CD4-positive, alpha-beta T cell (primary cell): ENCODE measurements around the gene TRIM69. TPM values are rescaled to one million over a fixed set of nuclear protein-coding genes. Genes with fewer than 3 reads are reported as not detected.
"Not testable (repeated sequence)": the region's sequence is repeated elsewhere in the genome, so short reads cannot be mapped to it uniquely, and the experiment has no call there.

Source experiments
- ATAC-seq: fragments of 200-7000 bp; cut with Tn5 transposase; one replicate; pipeline ENCODE4 v1.10.0; 2022; ENCODE audit warnings: mild to moderate bottlenecking; ENCODE audit not compliant: poor library complexity
- CTCF ChIA-PET: fragments of 350-600 bp; sonication (Branson Sonifier 250); formaldehyde crosslinking; loops from one replicate; lab custom pipeline; 2021; ENCODE audit warnings: antibody characterized with exemption, inconsistent platforms; lab: Charles Lee
- POLR2A ChIA-PET: fragments of 350-600 bp; sonication (Branson Sonifier 250); formaldehyde crosslinking; loops from one replicate; lab custom pipeline; 2021; ENCODE audit warnings: antibody characterized with exemption, inconsistent platforms; lab: Charles Lee
- DNase-seq, 14 experiments: peaks; one replicate each; pipeline ENCODE4 v3.0.0-alpha.2; 2013 to 2020; ENCODE audit warnings: mixed read lengths in 2 of 14
- H3K27ac ChIP-seq, 2 donors: one replicate each; pipeline versions ENCODE4 v1.5.1 to v1.7.0; 2013; ENCODE audit warnings: low read length in 2 of 2, low read depth in 1 of 2, mild to moderate bottlenecking in 1 of 2
- H3K27me3 ChIP-seq, 2 experiments: 1 replicate in 1 of 2; 2 replicates in 1 of 2; pipeline versions ENCODE4 v1.6.1 to v1.7.0; 2013; ENCODE audit warnings: low read length in 2 of 2, control low read depth in 1 of 2, mild to moderate bottlenecking in 1 of 2, moderate library complexity in 1 of 2; ENCODE audit not compliant: insufficient read depth in 2 of 2, control insufficient read depth in 1 of 2
- H3K36me3 ChIP-seq: one replicate; pipeline ENCODE4 v1.6.1; 2013; ENCODE audit warnings: low read length, control low read depth; ENCODE audit not compliant: insufficient read depth
- H3K4me1 ChIP-seq: one replicate; pipeline ENCODE4 v1.6.1; 2013; ENCODE audit warnings: low read length, control low read depth; ENCODE audit not compliant: insufficient read depth
- H3K4me3 ChIP-seq: one replicate; pipeline ENCODE4 v1.5.1; 2013; ENCODE audit warnings: mild to moderate bottlenecking, low read length, moderate library complexity
- H3K9me3 ChIP-seq, 2 experiments: 1 replicate in 1 of 2; 2 replicates in 1 of 2; pipeline versions ENCODE4 v1.6.1 to v1.7.0; 2013; ENCODE audit warnings: low read length in 2 of 2, mild to moderate bottlenecking in 2 of 2, control low read depth in 1 of 2, moderate library complexity in 1 of 2; ENCODE audit not compliant: control insufficient read depth in 1 of 2, insufficient read depth in 1 of 2
- H3K27ac Mint-ChIP-seq: one replicate; pipeline ENCODE4 v1.8.0; 2020; ENCODE audit warnings: mixed read lengths
- H3K27me3 Mint-ChIP-seq: one replicate; pipeline ENCODE4 v1.8.0; 2021; ENCODE audit warnings: mixed read lengths
- H3K36me3 Mint-ChIP-seq: one replicate; pipeline ENCODE4 v1.8.0; 2021; ENCODE audit warnings: low read depth, mixed read lengths
- H3K4me1 Mint-ChIP-seq: one replicate; pipeline ENCODE4 v1.8.0; 2021; ENCODE audit warnings: low read depth, mixed read lengths
- H3K4me3 Mint-ChIP-seq: one replicate; pipeline ENCODE4 v1.8.0; 2020; ENCODE audit warnings: mild to moderate bottlenecking, mixed read lengths
- H3K9me3 Mint-ChIP-seq: one replicate; pipeline ENCODE4 v1.8.0; 2020; ENCODE audit warnings: mixed read lengths
- intact Hi-C, 2 experiments: fragments of 100-400 bp; cut with DNase I in 1 of 2; cut with micrococcal nuclease in 1 of 2; formaldehyde crosslinking; loops; one replicate each; pipeline versions ENCODE4 v1.15.1 to v1.9.0; 2023 to 2025; cut with DNase I, micrococcal nuclease
- total RNA-seq, 174 experiments: library from RNA in 2 of 174; stranded (reverse) in 2 of 174; gene quantifications; one replicate each; pipeline ENCODE4 v1.2.3 and lab custom pipeline; 2021 to 2026
- TF ChIP-seq, protein P1 (sequence below): fragments of 200-600 bp; IDR thresholded peaks from one replicate; pipeline ENCODE4 v1.8.0; 2022; ENCODE audit warnings: antibody characterized with exemption, mild to moderate bottlenecking

TRIM69 gene
- total RNA-seq, 2 experiments from 2014 or later = 6.2 to 9.8 TPM

DNA sequence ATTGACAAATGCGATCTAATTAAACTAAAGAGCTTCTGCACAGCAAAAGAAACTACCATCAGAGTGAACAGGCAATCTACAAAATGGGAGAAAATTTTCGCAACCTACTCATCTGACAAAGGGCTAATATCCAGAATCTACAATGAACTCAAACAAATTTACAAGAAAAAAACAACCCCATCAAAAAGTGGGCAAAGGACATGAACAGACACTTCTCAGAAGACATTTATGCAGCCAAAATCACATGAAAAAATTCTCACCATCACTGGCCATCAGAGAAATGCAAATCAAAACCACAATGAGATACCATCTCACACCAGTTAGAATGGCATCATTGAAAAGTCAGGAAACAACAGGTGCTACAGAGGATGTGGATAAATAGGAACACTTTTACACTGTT, 7.1 kb downstream of the TRIM69 start:
- POLR2A ChIA-PET, DNase-seq, intact Hi-C loops, H3K27ac Mint-ChIP-seq, H3K4me3 ChIP-seq, H3K36me3 Mint-ChIP-seq, H3K27me3 Mint-ChIP-seq, H3K9me3 Mint-ChIP-seq, H3K36me3 ChIP-seq, CTCF ChIA-PET, ATAC-seq, H3K27me3 ChIP-seq, H3K4me3 Mint-ChIP-seq, H3K9me3 ChIP-seq, H3K4me1 ChIP-seq, H3K27ac ChIP-seq: not testable (repeated sequence)
- H3K4me1 Mint-ChIP-seq = peaks cover 12% of the 10 kb centered on the region

- POLR2A ChIA-PET = no interaction called here
- H3K36me3 Mint-ChIP-seq = peaks cover 23% of the 10 kb centered on the region
These were observed 17.0 kb downstream of the TRIM69 start for GRCh38 chr15:44753345-44753744.

DNA sequence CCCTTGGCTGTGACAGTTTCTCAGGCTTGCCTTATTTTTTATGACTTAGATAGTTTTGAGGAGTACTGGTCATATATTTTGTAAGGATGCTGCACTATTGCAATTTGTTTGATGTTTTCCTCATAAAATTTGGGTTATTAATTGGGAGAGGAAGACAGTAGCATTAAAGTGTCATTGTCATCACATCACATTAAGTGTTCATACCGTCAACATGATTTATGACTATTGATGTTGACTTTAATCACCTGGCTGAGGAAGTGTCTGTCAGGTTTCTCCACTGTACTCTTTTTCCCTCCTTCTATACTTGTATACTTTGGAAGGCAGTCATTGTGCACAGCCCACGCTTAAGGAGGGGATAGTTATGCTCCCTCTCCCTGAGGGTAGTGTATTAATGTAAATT, 26.9 kb downstream of the TRIM69 start:
- DNase-seq = no peak
- TF ChIP-seq, protein P1, sequence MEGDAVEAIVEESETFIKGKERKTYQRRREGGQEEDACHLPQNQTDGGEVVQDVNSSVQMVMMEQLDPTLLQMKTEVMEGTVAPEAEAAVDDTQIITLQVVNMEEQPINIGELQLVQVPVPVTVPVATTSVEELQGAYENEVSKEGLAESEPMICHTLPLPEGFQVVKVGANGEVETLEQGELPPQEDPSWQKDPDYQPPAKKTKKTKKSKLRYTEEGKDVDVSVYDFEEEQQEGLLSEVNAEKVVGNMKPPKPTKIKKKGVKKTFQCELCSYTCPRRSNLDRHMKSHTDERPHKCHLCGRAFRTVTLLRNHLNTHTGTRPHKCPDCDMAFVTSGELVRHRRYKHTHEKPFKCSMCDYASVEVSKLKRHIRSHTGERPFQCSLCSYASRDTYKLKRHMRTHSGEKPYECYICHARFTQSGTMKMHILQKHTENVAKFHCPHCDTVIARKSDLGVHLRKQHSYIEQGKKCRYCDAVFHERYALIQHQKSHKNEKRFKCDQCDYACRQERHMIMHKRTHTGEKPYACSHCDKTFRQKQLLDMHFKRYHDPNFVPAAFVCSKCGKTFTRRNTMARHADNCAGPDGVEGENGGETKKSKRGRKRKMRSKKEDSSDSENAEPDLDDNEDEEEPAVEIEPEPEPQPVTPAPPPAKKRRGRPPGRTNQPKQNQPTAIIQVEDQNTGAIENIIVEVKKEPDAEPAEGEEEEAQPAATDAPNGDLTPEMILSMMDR = no peak
- Histone ChIP-seq H3K9me3 (no peaks in the 10 kb centered on the region), H3K27ac (no peak overlapping the region), H3K36me3 (peaks cover 7% of the 10 kb centered on the region), H3K27me3 (no peaks in the 10 kb centered on the region), H3K4me3 (no peak overlapping the region), H3K4me1 (no peaks in the 10 kb centered on the region)
- Mint-ChIP-seq H3K4me3 (no peak overlapping the region), H3K27me3 (no peaks in the 10 kb centered on the region), H3K9me3 (no peaks in the 10 kb centered on the region), H3K4me1 (no peaks in the 10 kb centered on the region), H3K36me3 (no peaks in the 10 kb centered on the region), H3K27ac (no peak overlapping the region)
- intact Hi-C loops = no loop called here
- CTCF ChIA-PET = no interaction called here
- no peak for ATAC-seq
- POLR2A ChIA-PET = no interaction called here

More at GRCh38 chr15:44753345-44753744, 17.0 kb downstream of the TRIM69 start:
- H3K27me3 Mint-ChIP-seq = no peaks in the 10 kb centered on the region
- no peaks in the 10 kb centered on the region for H3K4me1 Mint-ChIP-seq
- no peaks in the 10 kb centered on the region for H3K27me3 ChIP-seq
- peaks cover 9% of the 10 kb centered on the region for H3K9me3 Mint-ChIP-seq
- TF ChIP-seq, protein P1 = no peak
- no peaks in the 10 kb centered on the region for H3K36me3 ChIP-seq
- no peak overlapping the region for H3K4me3 Mint-ChIP-seq
- ATAC-seq = no peak
- intact Hi-C loops = no loop called here
- H3K4me1 ChIP-seq = no peaks in the 10 kb centered on the region
- no peak overlapping the region for H3K27ac Mint-ChIP-seq
- no peak overlapping the region for H3K4me3 ChIP-seq
- H3K9me3 ChIP-seq = peaks cover 0 to 14% of the 10 kb centered on the region in 2 experiments
- CTCF ChIA-PET = interaction anchor here (1.2 kb wide), 2 partner anchors 100 to 114 kb away, joined by 3 read pairs; no protein-coding TSS in a partner anchor
- no peak for DNase-seq
- no peak overlapping the region for H3K27ac ChIP-seq

- no peak for DNase-seq
- no peaks in the 10 kb centered on the region for H3K36me3 Mint-ChIP-seq
- Histone ChIP-seq H3K27me3 (no peaks in the 10 kb centered on the region), H3K9me3 (no peaks in the 10 kb centered on the region), H3K4me3 (no peak overlapping the region), H3K4me1 (no peaks in the 10 kb centered on the region), H3K27ac (no peak overlapping the region), H3K36me3 (peaks cover 7% of the 10 kb centered on the region)
- no peaks in the 10 kb centered on the region for H3K27me3 Mint-ChIP-seq
- CTCF ChIA-PET = no interaction called here
- H3K4me1 Mint-ChIP-seq = no peaks in the 10 kb centered on the region
- H3K4me3 Mint-ChIP-seq = no peak overlapping the region
- ATAC-seq = no peak
- intact Hi-C loops = no loop called here
- no peak overlapping the region for H3K27ac Mint-ChIP-seq
- H3K9me3 Mint-ChIP-seq = no peaks in the 10 kb centered on the region
- TF ChIP-seq, protein P1 = no peak
- POLR2A ChIA-PET = interaction anchor here (1.2 kb wide), 1 partner anchor 52 kb away, joined by 4 read pairs; the partner anchor contains the start of genes B2M and PATL2
These were observed 27.5 kb downstream of the TRIM69 start for GRCh38 chr15:44763848-44764247.
